H9 (cell line): ENCODE results near the gene ZNF132. TPM values are rescaled to one million over a fixed set of nuclear protein-coding genes. Genes with fewer than 3 reads are reported as not detected.

Source experiments
- DNase-seq: peaks from one replicate; pipeline ENCODE4 v3.0.0-alpha.2; 2017
- H2AFZ ChIP-seq: one replicate; pipeline ENCODE4 v1.6.1; 2013; ENCODE audit warnings: mild to moderate bottlenecking, low read length, control low read depth, moderate library complexity
- H2AK5ac ChIP-seq: 2 replicates; pipeline ENCODE4 v1.6.1; 2013; ENCODE audit warnings: low read length, control low read depth, mixed read lengths; ENCODE audit not compliant: insufficient read length
- H2BK120ac ChIP-seq: one replicate; pipeline ENCODE4 v1.6.1; 2013; ENCODE audit warnings: low read depth, mild to moderate bottlenecking, low read length, control low read depth, inconsistent platforms; ENCODE audit not compliant: poor library complexity, severe bottlenecking
- H2BK12ac ChIP-seq: 2 replicates; pipeline ENCODE4 v1.6.1; 2013; ENCODE audit warnings: low read length, control low read depth, mixed read lengths, low read depth; ENCODE audit not compliant: insufficient read length
- H2BK15ac ChIP-seq: 2 replicates; pipeline ENCODE4 v1.6.1; 2013; ENCODE audit warnings: low read depth, low read length, control low read depth
- H2BK20ac ChIP-seq: one replicate; pipeline ENCODE4 v1.6.1; 2013; ENCODE audit warnings: low read depth, mild to moderate bottlenecking, low read length, control low read depth, inconsistent platforms; ENCODE audit not compliant: poor library complexity, severe bottlenecking
- H2BK5ac ChIP-seq: 2 replicates; pipeline ENCODE4 v1.6.1; 2013; ENCODE audit warnings: low read length, control low read depth, mixed read lengths; ENCODE audit not compliant: insufficient read length
- H3K14ac ChIP-seq: 2 replicates; pipeline ENCODE4 v1.6.1; 2013; ENCODE audit warnings: low read length, control low read depth; ENCODE audit not compliant: insufficient read depth
- H3K18ac ChIP-seq: 2 replicates; pipeline ENCODE4 v1.6.1; 2013; ENCODE audit warnings: low read depth, mild to moderate bottlenecking, mixed read lengths, low read length, control low read depth; ENCODE audit not compliant: insufficient read length
- H3K23ac ChIP-seq: 2 replicates; pipeline ENCODE4 v1.6.1; 2013; ENCODE audit warnings: low read length, control low read depth, mixed read lengths, low read depth; ENCODE audit not compliant: insufficient read length
- H3K23me2 ChIP-seq: 2 replicates; pipeline ENCODE4 v1.6.1; 2013; ENCODE audit warnings: low read depth, mild to moderate bottlenecking, mixed read lengths, low read length, control low read depth; ENCODE audit not compliant: insufficient read length, poor library complexity, severe bottlenecking
- H3K27ac ChIP-seq: 2 replicates; pipeline ENCODE4 v1.5.1; 2013; ENCODE audit warnings: low read length, control low read depth, mixed read lengths, low read depth; ENCODE audit not compliant: insufficient read length
- H3K27me3 ChIP-seq: 2 replicates; pipeline ENCODE4 v1.6.1; 2013; ENCODE audit warnings: low read length, control low read depth, inconsistent platforms; ENCODE audit not compliant: insufficient read depth
- H3K4ac ChIP-seq: 2 replicates; pipeline ENCODE4 v1.6.1; 2013; ENCODE audit warnings: low read depth, mild to moderate bottlenecking, control low read depth, inconsistent platforms, low read length, moderate library complexity
- H3K4me1 ChIP-seq: 2 replicates; pipeline ENCODE4 v1.6.1; 2013; ENCODE audit warnings: low read length, control low read depth, inconsistent platforms; ENCODE audit not compliant: insufficient read depth
- H3K4me2 ChIP-seq: 2 replicates; pipeline ENCODE4 v1.6.1; 2013; ENCODE audit warnings: low read length, control low read depth, mixed read lengths; ENCODE audit not compliant: insufficient read length, insufficient read depth
- H3K56ac ChIP-seq: 2 replicates; pipeline ENCODE4 v1.6.1; 2013; ENCODE audit warnings: low read depth, mild to moderate bottlenecking, mixed read lengths, low read length, control low read depth; ENCODE audit not compliant: insufficient read length
- H3K79me1 ChIP-seq: 2 replicates; pipeline ENCODE4 v1.6.1; 2013; ENCODE audit warnings: low read depth, mild to moderate bottlenecking, moderate library complexity, low read length, control low read depth, inconsistent platforms; ENCODE audit not compliant: insufficient read depth, poor library complexity, severe bottlenecking
- H3K79me2 ChIP-seq: 2 replicates; pipeline ENCODE4 v1.6.1; 2013; ENCODE audit warnings: low read length, control low read depth, inconsistent platforms; ENCODE audit not compliant: insufficient read depth
- H3K9ac ChIP-seq: 2 replicates; pipeline ENCODE4 v1.6.1; 2013; ENCODE audit warnings: low read length, control low read depth, mixed read lengths; ENCODE audit not compliant: insufficient read length; ENCODE audit errors: extremely low read depth
- H3K9me3 ChIP-seq: one replicate; pipeline ENCODE4 v1.6.1; 2013; ENCODE audit warnings: low read depth, low read length, inconsistent platforms; ENCODE audit not compliant: control insufficient read depth
- H3T11ph ChIP-seq: one replicate; pipeline ENCODE4 v1.6.1; 2013; ENCODE audit warnings: mild to moderate bottlenecking, low read length, control low read depth, inconsistent platforms
- H4K20me1 ChIP-seq: one replicate; pipeline ENCODE4 v1.6.1; 2013; ENCODE audit not compliant: control insufficient read depth, insufficient read length, insufficient read depth
- H4K5ac ChIP-seq: 2 replicates; pipeline ENCODE4 v1.6.1; 2013; ENCODE audit warnings: low read depth, mild to moderate bottlenecking, mixed read lengths, low read length, control low read depth; ENCODE audit not compliant: insufficient read length
- H4K8ac ChIP-seq: replicated peaks from 2 replicates; pipeline ENCODE4 v1.6.1; 2013; ENCODE audit warnings: low read length, control low read depth, mixed read lengths, low read depth; ENCODE audit not compliant: insufficient read length
- H4K91ac ChIP-seq: 2 replicates; pipeline ENCODE4 v1.6.1; 2013; ENCODE audit warnings: low read depth, mild to moderate bottlenecking, moderate library complexity, mixed read lengths, low read length, control low read depth; ENCODE audit not compliant: insufficient read length
- H3K27ac Mint-ChIP-seq, 3 experiments: 2 replicates in 2 of 3; 3 replicates in 1 of 3; pipeline ENCODE4 v1.8.0; 2020 to 2021; ENCODE audit warnings: mixed read lengths in 3 of 3, mild to moderate bottlenecking in 1 of 3, moderate library complexity in 1 of 3
- H3K27me3 Mint-ChIP-seq: 2 replicates; pipeline ENCODE4 v1.8.0; 2021; ENCODE audit warnings: low read depth, mild to moderate bottlenecking, moderate library complexity, mixed read lengths
- H3K36me3 Mint-ChIP-seq, 3 experiments: 2 replicates in 2 of 3; 3 replicates in 1 of 3; pipeline ENCODE4 v1.8.0; 2020 to 2021; ENCODE audit warnings: low read depth in 3 of 3, mixed read lengths in 3 of 3; ENCODE audit not compliant: insufficient read depth in 1 of 3
- H3K4me1 Mint-ChIP-seq, 2 experiments: 2 replicates each; pipeline ENCODE4 v1.8.0; 2020; ENCODE audit warnings: mixed read lengths in 2 of 2
- H3K4me3 Mint-ChIP-seq, 2 experiments: 2 replicates in 1 of 2; 3 replicates in 1 of 2; pipeline ENCODE4 v1.8.0; 2020 to 2021; ENCODE audit warnings: mild to moderate bottlenecking in 2 of 2, mixed read lengths in 2 of 2, moderate library complexity in 1 of 2
- H3K9me3 Mint-ChIP-seq, 2 experiments: 2 replicates in 1 of 2; 3 replicates in 1 of 2; pipeline ENCODE4 v1.8.0; 2020; ENCODE audit warnings: mild to moderate bottlenecking in 2 of 2, mixed read lengths in 2 of 2, moderate library complexity in 1 of 2
- WGBS: extraction: QIAGEN DNeasy Blood & Tissue Kit; methylation state at CpG from one replicate; pipeline ENCODE4 v1.1.7; 2013; ENCODE audit warnings: missing lambda C conversion rate, low lambda C conversion rate, mixed read lengths; ENCODE audit not compliant: insufficient read length; ENCODE audit errors: extremely low coverage; 5-methylcytosine and 5-hydroxymethylcytosine counted together
- total RNA-seq: library from RNA; stranded (reverse); gene quantifications from 2 replicates; pipeline ENCODE4 v1.2.1, GENCODE V29; 2021
- TF ChIP-seq, protein P1 (sequence below): fragments of 200-600 bp; sonication (generic); conservative IDR thresholded peaks from 3 replicates; pipeline ENCODE4 v1.8.0; 2021; ENCODE audit warnings: antibody characterized with exemption, mild to moderate bottlenecking

Gene ZNF132
- total RNA-seq, 1 experiment from 2014 or later, result 0.24 TPM

DNA sequence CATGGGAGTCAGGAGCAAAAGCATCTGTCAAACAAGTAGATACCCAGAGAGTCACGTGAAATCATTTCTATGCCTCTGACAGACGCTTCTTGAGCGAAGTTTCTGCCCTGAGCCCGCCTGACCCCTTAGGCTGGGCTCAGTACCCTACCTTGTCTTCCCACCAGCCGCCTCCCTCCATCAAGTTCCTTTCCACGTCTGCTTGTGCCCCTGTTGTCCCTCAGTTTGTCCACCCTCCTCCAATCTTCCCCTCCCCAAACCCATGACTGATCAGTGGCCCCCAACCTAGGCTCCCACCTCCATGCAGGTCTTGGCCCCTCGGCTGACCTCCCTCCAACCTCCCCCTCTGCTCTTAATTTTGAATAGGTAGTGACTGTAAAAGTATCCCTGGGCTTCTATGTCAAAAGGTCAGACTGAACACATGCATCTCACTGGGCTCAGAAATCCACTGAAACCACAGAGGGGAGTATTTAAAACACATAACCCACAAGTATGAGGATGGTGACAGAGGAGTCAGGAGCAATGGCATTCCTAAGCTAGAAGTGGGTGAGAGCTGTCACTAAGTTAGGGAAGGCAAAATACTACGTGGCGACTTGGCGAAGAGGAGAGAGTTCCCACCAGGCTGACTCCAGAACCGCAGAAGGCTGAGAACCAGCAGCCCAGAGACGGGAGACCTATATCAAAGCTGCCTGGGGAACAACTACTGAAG is 34.5 kb upstream of the ZNF132 start:
- H3K23me2 ChIP-seq, result peaks cover 7% of the 10 kb centered on the region
- no peaks in the 10 kb centered on the region for H3K4me1 ChIP-seq
- no peak overlapping the region for H2AK5ac ChIP-seq
- no peaks in the 10 kb centered on the region for H3K27me3 ChIP-seq
- no peak overlapping the region for H4K5ac ChIP-seq
- no peaks in the 10 kb centered on the region for H3K9me3 Mint-ChIP-seq
- WGBS, result no CpG with 5 or more reads among the region's 12 CpGs
- no peak overlapping the region for H3K23ac ChIP-seq
- no peak overlapping the region for H2BK15ac ChIP-seq
- no peak overlapping the region for H2BK5ac ChIP-seq
- H3K9ac ChIP-seq, result no peak overlapping the region
- no peak overlapping the region for H3K27ac Mint-ChIP-seq
- H3K9me3 ChIP-seq, result no peaks in the 10 kb centered on the region
- no peak overlapping the region for H3K56ac ChIP-seq
- H3K4ac ChIP-seq, result no peak overlapping the region
- no peak overlapping the region for H3K4me2 ChIP-seq
- H2AFZ ChIP-seq, result no peak overlapping the region
- H4K8ac ChIP-seq, result no peak overlapping the region
- no peak overlapping the region for H3K14ac ChIP-seq
- no peaks in the 10 kb centered on the region for H3K79me1 ChIP-seq
- peak overlapping the region; percentile 88 to 94; a peak in 4 of 5 replicates for H3K4me3 Mint-ChIP-seq
- no peak overlapping the region for H2BK20ac ChIP-seq
- no peaks in the 10 kb centered on the region for H3K79me2 ChIP-seq
- no peak overlapping the region for H3K27ac ChIP-seq
- H3K18ac ChIP-seq, result no peak overlapping the region
- no peak overlapping the region for H4K91ac ChIP-seq
- peaks cover 9 to 13% of the 10 kb centered on the region in 2 experiments for H3K4me1 Mint-ChIP-seq
- H4K20me1 ChIP-seq, result no peaks in the 10 kb centered on the region
- no peaks in the 10 kb centered on the region; the same call in 1 of the 2 replicates for H3K27me3 Mint-ChIP-seq
- H3T11ph ChIP-seq, result no peak overlapping the region
- TF ChIP-seq, protein P1, sequence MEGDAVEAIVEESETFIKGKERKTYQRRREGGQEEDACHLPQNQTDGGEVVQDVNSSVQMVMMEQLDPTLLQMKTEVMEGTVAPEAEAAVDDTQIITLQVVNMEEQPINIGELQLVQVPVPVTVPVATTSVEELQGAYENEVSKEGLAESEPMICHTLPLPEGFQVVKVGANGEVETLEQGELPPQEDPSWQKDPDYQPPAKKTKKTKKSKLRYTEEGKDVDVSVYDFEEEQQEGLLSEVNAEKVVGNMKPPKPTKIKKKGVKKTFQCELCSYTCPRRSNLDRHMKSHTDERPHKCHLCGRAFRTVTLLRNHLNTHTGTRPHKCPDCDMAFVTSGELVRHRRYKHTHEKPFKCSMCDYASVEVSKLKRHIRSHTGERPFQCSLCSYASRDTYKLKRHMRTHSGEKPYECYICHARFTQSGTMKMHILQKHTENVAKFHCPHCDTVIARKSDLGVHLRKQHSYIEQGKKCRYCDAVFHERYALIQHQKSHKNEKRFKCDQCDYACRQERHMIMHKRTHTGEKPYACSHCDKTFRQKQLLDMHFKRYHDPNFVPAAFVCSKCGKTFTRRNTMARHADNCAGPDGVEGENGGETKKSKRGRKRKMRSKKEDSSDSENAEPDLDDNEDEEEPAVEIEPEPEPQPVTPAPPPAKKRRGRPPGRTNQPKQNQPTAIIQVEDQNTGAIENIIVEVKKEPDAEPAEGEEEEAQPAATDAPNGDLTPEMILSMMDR, result no peak
- peaks cover 2 to 25% (median 4%) of the 10 kb centered on the region in 3 experiments; a peak in 6 of 7 replicates for H3K36me3 Mint-ChIP-seq
- H2BK12ac ChIP-seq, result no peak overlapping the region
- DNase-seq, result no peak
- no peak overlapping the region for H2BK120ac ChIP-seq
